Measurements from ENCODE around the gene SLCO4C1. TPM values are rescaled to one million over a fixed set of nuclear protein-coding genes. Genes with fewer than 3 reads are reported as not detected.

SLCO4C1 gene
- total and polyA plus RNA-seq, 2 of the 13 experiments (the other 11 are each of a cell fraction or from before 2014, with no cell fraction given), result 1.3 to 7.8 TPM

DNA sequence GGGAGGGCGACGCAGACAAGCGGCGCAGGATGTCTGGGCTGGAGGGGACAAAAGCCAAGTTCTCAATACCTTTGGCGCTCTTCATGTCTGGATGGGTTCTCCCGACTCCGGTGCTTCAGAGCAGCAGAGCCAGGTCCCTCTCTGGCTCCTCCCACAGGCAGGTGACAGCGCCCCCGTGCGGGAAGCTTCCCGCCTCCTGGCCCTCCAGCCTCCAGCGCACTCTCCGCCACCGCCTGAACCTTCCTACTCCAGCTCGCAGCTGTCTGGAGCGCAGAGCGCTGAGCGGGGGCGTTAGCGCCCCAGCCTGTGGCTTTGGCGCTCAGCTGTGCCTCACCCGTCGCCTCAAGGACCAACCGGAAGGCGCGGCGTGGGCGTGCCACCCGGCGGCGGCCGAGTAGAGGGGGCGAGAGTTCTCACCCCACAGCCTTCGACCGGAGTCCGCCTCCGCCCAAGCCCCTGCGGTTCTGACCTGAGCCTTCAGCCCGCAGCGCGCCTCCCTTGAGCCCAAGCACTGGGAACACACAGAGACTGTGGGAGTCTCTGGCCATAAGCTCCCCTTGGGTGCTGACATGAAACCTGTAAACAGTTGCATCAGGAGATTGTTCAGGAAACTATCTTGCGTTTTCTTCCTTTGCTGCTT lies at the start of gene SLCO4C1 (continued):
- TF ChIP-seq PRPF4 (IDR thresholded peaks at IDR 0.05; ENCODE audit: low read depth, low read length, poor library complexity, severe bottlenecking) (no peak), RFX1 (IDR thresholded peaks at IDR 0.05) (no peak), ETV5 (CRISPR knock-in tag; IDR thresholded peaks at IDR 0.05; ENCODE audit: borderline replicate concordance) (peak; percentile 78), JUN (CRISPR knock-in tag; IDR thresholded peaks at IDR 0.05) (no peak), ZMYM4 (CRISPR knock-in tag; IDR thresholded peaks at IDR 0.05) (peak; percentile 99), SAFB2 (CRISPR knock-in tag; IDR thresholded peaks at IDR 0.05; ENCODE audit: borderline replicate concordance, low read depth) (no peak), ZNF816 (CRISPR knock-in tag; IDR thresholded peaks at IDR 0.05; ENCODE audit: borderline replicate concordance) (peak; percentile 93; the same call in 1 of the 2 replicates), JDP2 (CRISPR knock-in tag; IDR thresholded peaks at IDR 0.05; ENCODE audit: borderline replicate concordance) (no peak), NRL (CRISPR knock-in tag; IDR thresholded peaks at IDR 0.05; ENCODE audit: borderline replicate concordance) (no peak), NR2F2 (IDR thresholded peaks at IDR 0.05; ENCODE audit: borderline replicate concordance, low read depth) (no peak), ETV6 (CRISPR knock-in tag; conservative IDR thresholded peaks at IDR 0.05) (no peak), ZNF737 (CRISPR knock-in tag; IDR thresholded peaks at IDR 0.05; ENCODE audit: borderline replicate concordance) (0 out of 2 replicates have a peak, but pooled peaks have one; percentile 8), POLR2AphosphoS5 (IDR thresholded peaks at IDR 0.05; ENCODE audit: low read depth, low read length) (peak; percentile 64), PPARG (CRISPR knock-in tag; conservative IDR thresholded peaks at IDR 0.05) (no peak; the same call in 1 of the 2 replicates), TEAD2 (CRISPR knock-in tag; IDR thresholded peaks at IDR 0.05) (no peak), ZNF326 (CRISPR knock-in tag; IDR thresholded peaks at IDR 0.05; ENCODE audit: borderline replicate concordance) (no peak), GABPB1 (CRISPR knock-in tag; IDR thresholded peaks at IDR 0.05) (peak; percentile 91)
- TF ChIP-seq, protein P1, sequence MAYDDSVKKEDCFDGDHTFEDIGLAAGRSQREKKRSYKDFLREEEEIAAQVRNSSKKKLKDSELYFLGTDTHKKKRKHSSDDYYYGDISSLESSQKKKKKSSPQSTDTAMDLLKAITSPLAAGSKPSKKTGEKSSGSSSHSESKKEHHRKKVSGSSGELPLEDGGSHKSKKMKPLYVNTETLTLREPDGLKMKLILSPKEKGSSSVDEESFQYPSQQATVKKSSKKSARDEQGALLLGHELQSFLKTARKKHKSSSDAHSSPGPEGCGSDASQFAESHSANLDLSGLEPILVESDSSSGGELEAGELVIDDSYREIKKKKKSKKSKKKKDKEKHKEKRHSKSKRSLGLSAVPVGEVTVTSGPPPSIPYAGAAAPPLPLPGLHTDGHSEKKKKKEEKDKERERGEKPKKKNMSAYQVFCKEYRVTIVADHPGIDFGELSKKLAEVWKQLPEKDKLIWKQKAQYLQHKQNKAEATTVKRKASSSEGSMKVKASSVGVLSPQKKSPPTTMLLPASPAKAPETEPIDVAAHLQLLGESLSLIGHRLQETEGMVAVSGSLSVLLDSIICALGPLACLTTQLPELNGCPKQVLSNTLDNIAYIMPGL (CRISPR knock-in tag; IDR thresholded peaks at IDR 0.05; ENCODE audit: borderline replicate concordance in 1 of 2, low read depth in 1 of 2), result peak; percentile 96 to 97
- TF ChIP-seq, protein P2, sequence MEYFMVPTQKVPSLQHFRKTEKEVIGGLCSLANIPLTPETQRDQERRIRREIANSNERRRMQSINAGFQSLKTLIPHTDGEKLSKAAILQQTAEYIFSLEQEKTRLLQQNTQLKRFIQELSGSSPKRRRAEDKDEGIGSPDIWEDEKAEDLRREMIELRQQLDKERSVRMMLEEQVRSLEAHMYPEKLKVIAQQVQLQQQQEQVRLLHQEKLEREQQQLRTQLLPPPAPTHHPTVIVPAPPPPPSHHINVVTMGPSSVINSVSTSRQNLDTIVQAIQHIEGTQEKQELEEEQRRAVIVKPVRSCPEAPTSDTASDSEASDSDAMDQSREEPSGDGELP (IDR thresholded peaks at IDR 0.05; ENCODE audit: borderline replicate concordance, low read depth), result peak; percentile 96
- TF ChIP-seq, protein P3, sequence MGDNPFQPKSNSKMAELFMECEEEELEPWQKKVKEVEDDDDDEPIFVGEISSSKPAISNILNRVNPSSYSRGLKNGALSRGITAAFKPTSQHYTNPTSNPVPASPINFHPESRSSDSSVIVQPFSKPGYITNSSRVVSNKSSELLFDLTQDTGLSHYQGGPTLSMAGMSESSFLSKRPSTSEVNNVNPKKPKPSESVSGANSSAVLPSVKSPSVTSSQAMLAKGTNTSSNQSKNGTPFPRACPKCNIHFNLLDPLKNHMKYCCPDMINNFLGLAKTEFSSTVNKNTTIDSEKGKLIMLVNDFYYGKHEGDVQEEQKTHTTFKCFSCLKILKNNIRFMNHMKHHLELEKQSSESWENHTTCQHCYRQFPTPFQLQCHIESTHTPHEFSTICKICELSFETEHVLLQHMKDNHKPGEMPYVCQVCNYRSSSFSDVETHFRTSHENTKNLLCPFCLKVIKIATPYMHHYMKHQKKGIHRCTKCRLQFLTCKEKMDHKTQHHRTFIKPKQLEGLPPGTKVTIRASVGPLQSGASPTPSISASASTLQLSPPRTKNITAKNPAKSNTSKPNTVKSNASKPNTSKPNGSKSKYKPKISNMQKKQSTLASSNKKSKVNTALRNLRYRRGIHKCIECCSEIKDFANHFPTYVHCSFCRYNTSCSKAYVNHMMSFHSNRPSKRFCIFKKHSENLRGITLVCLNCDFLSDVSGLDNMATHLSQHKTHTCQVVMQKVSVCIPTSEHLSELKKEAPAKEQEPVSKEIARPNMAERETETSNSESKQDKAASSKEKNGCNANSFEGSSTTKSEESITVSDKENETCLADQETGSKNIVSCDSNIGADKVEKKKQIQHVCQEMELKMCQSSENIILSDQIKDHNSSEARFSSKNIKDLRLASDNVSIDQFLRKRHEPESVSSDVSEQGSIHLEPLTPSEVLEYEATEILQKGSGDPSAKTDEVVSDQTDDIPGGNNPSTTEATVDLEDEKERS (CRISPR knock-in tag; IDR thresholded peaks at IDR 0.05), result peak; percentile 83
- TF ChIP-seq, protein P4, sequence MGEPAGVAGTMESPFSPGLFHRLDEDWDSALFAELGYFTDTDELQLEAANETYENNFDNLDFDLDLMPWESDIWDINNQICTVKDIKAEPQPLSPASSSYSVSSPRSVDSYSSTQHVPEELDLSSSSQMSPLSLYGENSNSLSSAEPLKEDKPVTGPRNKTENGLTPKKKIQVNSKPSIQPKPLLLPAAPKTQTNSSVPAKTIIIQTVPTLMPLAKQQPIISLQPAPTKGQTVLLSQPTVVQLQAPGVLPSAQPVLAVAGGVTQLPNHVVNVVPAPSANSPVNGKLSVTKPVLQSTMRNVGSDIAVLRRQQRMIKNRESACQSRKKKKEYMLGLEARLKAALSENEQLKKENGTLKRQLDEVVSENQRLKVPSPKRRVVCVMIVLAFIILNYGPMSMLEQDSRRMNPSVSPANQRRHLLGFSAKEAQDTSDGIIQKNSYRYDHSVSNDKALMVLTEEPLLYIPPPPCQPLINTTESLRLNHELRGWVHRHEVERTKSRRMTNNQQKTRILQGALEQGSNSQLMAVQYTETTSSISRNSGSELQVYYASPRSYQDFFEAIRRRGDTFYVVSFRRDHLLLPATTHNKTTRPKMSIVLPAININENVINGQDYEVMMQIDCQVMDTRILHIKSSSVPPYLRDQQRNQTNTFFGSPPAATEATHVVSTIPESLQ (CRISPR knock-in tag; conservative IDR thresholded peaks at IDR 0.05), result 0 out of 2 replicates have a peak, but pooled peaks have one; percentile 46
- TF ChIP-seq, protein P5, sequence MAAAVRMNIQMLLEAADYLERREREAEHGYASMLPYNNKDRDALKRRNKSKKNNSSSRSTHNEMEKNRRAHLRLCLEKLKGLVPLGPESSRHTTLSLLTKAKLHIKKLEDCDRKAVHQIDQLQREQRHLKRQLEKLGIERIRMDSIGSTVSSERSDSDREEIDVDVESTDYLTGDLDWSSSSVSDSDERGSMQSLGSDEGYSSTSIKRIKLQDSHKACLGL (CRISPR knock-in tag; IDR thresholded peaks at IDR 0.05), result peak; percentile 59; the same call in 1 of the 2 replicates
